Measurements from ENCODE around the gene ZBTB25.

The ZBTB25 gene

GRCh38 chr14:64434528-64434927 lies 69.1 kb downstream of the ZBTB25 start:
- no peak for DNase-seq

- no peak for DNase-seq
These were observed 79.7 kb downstream of the ZBTB25 start for GRCh38 chr14:64423987-64424386.

DNA sequence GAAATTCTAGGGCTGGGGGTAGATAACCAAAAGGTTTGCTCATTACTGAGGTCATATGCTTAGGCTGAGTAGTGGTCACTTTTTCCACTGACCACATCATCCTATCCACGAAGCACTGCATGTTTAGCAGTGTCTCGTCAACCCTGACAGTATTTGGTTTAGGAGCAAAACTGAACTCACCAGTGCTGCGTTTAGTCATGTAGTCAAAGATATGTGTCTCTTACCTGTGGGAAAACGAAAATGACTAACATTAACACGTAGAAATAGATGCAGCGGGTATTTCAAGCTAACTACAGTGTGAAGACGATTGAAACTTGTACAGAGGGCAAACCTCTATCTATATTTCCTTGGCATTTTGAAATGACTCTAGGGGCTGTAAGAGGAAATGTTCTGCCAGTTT lies 80.9 kb downstream of the ZBTB25 start:
- DNase-seq: no peak

DNA sequence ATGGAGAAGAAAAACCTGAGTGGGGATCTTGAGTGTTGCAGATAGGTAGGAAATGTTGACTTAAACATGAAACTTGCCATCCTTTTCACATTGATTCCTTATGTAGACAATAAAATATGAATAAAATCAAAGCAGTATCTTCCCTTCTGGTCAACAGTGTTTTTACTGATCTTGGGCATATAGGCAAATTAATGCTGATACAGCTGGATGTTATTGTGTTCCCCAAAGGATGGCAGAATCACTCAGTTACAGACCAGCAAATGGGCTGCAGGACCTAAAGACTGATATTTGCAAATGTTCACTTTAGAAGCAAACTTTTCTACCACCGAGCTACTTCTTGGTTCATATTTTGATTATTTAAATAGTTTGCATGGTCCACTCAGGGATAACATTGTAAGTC lies 81.6 kb downstream of the ZBTB25 start:
- no peak for DNase-seq

DNA sequence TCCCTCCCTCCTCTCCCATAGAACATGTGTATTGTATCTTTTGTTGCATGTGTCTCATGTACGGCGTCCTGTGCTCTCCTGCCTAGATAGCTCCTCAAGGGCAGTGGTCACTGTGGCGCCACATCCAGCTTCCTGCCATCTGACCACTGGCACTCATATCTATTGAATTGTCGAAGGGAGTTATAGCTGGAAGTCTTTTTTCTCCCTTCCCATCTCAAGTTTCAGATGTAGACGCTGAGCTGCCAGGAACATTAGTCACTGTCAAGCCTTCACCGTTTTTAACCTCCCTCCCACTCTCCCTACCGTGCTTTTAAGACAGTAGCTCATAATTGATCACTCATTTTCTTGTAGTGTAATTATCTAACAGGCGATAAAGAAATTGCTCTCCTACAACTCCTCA lies 82.5 kb downstream of the ZBTB25 start:
- no peak for DNase-seq

- no peak for DNase-seq
These were observed 84.6 kb downstream of the ZBTB25 start for GRCh38 chr14:64419003-64419402.

DNA sequence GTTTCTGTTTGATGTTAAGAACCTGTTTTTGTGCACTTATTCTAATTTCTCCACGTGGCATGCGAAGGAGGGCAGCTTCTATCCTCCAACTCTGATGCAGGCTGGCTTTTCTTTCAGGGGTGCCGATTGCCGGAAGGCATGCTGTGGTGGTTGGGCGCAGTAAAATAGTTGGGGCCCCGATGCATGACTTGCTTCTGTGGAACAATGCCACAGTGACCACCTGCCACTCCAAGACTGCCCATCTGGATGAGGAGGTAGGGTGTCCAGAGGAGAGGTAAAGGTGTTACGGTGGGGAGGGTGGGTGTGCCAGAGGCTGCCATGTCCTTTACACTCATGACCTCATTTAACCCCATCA lies 85.9 kb downstream of the ZBTB25 start:
- no peak for DNase-seq

DNA sequence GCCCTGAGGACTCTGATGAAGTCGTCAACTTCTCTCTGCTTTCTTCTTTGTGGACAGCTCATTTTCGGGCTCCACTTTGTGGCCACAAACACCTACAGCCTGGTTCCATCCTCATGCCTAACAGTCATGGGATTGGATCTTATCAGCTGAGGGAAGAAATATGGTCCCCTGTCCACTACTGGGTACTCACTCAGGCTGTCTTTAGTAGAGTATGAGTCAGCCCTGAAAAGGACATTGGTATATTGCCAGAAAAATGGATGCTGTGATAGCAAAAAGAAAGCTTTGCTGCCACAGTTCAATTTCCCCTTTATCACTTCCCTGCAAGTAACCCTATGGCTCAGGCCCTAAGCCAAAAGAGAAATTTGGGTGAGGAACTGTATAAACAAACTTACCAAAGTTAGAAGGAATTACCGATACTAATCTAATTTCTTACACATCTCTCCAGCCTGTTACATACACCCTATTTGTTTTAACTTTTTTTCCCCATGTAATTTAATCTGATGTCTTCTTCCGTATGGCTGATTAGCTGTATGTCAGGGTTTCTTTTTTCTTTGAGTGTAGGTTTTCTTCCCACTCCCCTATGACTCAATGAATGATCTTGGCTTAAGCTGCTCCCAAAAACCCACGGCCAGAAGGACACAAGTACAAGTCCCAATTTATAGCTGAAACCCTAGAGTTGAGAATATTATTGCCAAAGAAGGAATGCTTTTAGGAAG lies 86.4 kb downstream of the ZBTB25 start:
- no peak for DNase-seq

DNA sequence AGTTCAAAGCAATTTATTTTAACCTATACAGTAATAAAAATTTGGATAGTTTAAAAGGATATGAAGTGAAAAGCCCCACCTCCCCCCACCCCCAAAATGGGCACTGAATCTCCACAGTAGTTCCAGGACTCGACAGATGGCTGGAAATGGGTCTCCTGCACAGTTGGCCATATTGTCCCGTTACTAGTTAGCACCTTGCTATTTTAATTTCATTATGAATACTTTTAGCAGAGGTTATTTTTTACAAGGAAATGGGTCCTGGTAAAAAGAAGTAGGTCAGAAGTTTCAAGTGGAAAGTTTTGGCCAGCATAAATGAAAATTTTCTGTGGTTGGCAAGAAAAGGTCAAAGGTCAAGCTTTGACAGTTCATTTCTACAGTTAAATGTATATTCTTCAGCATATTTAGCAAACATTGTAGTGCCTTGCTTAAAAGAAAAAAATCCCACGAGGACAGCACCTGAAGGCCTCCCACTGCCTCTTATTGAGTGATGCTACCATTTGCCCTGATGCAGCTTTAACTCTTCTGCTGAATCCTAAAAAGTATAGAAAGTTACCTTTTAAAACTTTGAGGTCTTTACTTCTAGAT lies 87.2 kb downstream of the ZBTB25 start:
- no peak for DNase-seq

GRCh38 chr14:64412237-64412636 lies 91.4 kb downstream of the ZBTB25 start:
- DNase-seq: no peak

GRCh38 chr14:64411001-64411400 lies 92.6 kb downstream of the ZBTB25 start:
- DNase-seq: no peak

- DNase-seq: no peak
These were observed 93.4 kb downstream of the ZBTB25 start for GRCh38 chr14:64410084-64410774.

DNA sequence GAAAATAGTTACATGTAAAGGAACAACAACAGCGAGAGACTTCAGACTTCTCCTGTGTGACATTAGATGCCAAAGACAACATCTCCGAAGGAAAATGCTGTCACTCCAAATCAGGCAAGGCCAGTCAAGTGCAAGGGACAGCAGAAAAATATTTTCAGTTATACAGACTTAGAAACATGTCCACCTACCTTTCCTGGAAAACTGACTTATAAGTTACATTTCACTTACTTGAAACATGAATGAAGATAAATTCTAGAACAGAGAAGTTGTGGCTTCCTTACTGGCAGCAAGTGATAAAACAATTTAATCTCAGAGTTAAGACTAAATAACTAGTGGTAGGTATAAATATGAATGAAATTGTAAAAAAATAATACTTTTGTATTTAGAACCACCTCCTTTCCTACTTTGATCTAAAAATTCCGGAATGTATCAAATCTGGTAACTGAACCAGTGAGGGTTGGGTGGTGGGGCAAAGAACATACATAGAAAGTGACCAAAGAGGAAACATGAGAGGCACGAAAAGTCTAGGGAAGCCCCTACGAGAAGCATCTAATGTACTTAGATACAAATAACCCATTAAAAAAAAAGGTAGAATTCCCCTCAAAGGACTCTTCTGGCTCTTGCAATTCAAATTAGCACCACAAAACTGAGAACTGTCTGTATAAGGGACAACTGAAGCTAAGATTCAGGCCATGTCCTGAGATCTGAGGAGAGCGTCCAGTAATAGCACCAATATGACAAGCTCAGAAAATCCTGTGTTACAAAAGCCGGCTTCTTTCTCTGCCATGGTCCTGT lies 94.3 kb downstream of the ZBTB25 start:
- DNase-seq: no peak

- no peak for DNase-seq
These were observed 96.3 kb downstream of the ZBTB25 start for GRCh38 chr14:64407329-64407728.

DNA sequence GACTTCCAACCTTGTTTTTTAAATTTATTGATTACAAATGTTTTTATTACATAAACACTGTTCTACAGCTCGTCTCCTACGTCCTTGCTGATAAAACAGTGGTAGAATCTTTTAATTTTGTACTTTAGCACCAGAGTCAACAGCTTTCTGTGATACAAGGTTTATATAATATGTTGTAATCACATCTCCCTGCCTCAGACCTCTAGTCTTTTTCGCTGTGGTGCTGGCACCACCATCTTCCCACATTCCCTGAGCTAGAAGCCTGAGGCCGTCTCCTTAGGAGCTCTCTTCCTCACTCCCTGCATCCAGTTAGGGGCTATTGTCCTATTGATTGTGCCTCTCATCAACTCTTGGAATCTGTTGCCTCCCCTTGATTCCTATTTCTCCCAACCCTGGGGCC lies 98.3 kb downstream of the ZBTB25 start:
- DNase-seq: no peak

DNA sequence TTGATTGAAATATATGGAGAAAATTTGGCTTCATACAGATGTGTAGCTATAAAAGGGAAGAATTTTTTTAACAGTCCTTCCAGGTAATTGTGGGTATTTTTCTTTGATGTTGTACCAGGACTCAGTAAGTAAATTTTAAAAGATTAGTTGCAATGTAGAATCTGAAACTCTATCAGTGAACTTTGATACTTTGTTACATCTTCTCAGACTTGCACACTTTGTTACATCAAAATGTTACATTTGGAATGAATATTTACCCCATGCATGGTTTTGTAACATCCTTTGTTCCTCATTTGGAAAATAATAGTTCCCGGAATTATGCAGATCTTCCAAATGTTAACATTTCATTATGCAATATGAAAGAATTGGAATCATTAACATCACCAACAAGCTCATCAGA lies 101.7 kb downstream of the ZBTB25 start:
- no peak for DNase-seq

DNA sequence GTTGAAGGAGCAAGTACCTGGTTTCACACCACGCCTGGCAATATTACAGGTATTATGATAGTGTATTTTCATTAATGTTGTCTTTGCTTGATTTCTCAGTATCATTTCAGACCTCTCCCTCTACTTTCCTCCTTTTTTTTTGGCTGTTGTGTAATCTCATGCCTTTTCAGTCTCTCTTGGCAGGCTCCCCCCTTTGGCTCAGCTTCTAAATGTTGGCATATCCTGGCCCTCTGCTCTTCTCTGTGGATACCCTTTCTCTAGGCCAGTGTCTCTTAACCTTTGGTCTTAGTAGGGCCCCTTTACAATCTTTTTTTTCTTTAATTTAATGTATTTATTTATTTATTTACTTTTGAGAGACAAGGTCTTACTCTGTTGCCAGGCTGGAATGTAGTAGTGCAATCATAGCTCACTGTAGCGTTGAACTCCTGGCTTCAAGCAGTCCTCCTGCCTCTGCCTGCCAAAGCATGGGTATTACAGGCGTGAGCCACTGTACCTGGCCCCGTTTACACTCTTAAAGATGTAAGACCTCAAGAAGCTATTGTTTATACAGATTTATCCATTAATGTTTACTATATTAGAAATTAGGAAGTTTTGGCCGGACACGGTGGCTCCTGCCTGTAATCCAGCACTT lies 102.7 kb downstream of the ZBTB25 start:
- DNase-seq: no peak
